GM19035 (cell line): ENCODE results near the gene RNLS.

ENCODE experiments used
- ATAC-seq: cut with Tn5 transposase; IDR thresholded peaks from one replicate; pipeline ENCODE4 v1.9.1; 2021; ENCODE audit not compliant: unreplicated experiment

The RNLS gene

DNA sequence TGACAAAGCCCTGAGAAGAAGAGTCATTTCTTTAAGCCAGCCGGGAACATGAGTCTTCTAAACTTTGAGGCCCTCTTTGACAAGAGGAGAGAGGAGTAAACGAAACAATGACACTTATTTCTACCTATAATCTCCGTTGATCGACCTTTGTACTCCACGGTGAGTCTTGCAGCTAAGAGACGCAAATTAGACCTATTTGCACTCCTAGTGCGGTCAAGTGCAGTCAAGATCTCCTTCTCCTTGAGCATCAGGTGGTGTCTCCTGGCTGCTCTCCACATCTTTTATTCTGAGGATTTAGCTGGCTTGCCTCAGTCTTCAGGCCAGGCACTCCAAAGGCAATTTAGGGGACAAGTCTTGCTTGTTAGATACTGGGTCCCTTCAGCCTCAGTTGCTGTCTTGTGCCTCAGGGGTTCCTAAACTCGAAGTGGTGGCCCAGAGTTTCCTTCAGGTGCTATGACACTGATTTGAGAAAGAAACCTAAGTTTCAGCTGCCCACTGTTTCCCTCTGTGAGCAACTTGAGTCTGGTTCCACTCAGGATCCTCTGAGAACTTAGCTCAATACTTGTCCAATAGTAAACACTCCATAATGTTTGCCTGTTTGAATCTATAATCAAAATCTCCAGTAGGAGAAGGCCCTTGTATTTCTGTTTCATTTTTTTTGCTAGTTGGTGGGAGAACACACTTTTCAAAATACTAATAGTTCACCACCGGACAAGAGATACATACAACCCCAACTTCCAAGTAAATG, 312.9 kb downstream of the RNLS start:
- no peak for ATAC-seq

DNA sequence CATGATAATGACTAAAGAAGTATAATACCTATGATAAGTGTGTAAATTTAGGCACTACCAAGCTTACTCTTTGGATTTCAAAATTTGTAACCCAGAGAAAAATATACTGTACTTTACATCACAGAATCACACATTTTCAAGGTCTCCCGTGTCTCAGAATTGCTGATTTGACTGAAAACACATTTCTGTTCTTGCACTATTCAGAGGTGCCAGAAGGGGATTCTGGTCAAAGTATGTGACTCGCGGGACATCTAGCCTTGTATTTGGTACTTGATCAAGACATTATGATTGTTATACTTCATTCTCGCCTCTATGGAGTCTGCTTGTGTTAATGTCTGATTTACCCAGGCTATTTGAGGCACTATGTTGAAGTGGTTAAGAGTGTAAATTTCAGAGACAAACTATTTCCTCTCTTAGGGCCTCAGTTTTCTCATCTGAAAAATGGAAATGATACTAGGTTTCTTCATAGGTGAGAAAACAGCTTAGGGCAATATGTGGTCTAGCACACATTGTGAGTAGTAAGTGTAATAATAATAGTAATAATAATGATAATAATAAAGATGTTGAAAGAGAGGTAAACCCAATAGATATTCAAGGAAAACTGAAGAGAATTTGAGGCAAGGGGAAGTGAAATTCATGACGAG, 320.4 kb downstream of the RNLS start:
- no peak for ATAC-seq

DNA sequence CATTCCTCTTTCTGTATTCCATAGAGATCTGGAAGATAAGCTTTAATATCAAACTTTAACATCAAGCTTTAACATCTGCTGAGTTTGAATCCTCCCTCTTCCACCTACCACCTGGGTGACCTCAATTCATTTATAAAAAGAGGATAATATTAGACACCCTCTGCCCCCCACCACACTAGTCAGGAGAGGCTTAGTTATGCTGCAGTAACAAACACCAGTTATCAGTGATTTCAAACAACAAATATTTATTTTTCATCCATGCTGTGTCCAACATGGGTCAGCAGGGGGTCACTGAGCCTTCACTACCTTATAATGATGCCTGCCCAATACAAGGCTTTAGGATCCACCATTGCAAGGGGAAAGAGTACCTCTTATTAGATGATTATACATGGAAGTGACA, 322.0 kb downstream of the RNLS start:
- ATAC-seq: no peak

DNA sequence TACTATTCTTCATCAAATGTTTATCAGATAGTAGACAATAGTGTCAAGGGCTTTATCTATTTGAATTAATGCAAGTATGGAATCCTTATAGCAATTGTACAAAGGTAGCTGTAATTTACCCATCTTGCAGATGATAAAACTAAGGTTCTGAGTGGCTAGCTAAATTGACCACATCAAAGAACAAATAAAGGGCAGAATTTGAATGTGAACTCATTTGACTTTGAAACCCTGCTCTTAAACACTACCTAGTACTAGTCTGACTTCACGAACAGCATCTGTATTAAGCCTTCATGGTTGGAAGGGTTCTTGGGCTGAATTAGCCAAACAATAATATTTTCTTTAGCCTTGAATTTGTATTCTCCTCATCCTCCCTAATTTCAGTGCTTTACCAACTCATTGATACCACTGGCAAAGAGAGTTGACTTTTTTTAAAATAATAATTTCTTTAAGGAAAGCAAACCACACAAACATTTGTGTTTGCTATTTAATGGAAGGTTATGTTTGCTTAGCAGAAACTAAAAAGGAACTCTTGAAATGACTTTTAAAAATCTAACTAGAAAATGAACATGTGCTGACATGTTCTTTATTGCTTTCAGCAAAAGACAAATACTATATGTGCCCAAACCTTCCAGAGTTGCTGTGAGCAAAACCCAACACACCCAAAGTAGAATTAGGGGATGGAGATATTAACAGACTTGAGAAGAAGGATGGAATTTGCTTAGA, 322.6 kb downstream of the RNLS start:
- ATAC-seq: no peak

DNA sequence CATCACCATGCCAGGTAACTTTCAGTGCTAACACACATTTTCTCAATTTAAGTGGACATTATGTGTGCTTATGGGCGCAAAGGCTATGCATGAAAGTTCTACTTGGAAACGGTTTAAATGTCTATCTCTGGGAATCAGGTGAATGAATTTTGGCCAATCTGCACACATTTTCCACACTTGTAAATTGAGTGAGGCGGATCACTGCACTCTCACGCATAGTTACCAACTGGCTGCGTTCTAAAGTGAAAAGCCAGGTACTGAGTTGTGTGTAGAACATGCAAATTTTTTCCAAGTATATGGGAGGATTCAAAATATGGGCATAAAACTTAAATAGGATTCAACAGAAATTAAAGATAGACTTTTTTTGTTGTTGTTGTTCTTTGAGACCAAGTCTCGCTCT, 323.7 kb downstream of the RNLS start:
- no peak for ATAC-seq

DNA sequence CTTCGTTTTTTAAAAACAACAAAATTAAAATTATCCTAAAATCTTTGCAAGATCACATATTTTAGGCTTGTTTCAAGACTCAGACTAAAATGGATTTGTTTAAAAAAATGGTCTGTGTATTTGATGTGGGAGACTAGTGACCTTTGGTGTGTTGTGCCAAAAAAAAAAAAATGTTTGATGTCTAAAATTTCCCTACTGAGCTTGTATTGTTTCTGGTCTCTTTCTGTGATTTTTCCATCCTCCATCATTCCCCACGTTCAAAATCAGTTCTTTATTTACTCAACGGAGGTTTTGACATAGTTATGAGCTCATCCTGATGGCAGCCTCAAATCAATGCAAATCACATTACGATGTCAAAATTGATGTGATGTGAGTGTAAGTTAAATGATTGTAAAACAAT, 326.2 kb downstream of the RNLS start:
- no peak for ATAC-seq

DNA sequence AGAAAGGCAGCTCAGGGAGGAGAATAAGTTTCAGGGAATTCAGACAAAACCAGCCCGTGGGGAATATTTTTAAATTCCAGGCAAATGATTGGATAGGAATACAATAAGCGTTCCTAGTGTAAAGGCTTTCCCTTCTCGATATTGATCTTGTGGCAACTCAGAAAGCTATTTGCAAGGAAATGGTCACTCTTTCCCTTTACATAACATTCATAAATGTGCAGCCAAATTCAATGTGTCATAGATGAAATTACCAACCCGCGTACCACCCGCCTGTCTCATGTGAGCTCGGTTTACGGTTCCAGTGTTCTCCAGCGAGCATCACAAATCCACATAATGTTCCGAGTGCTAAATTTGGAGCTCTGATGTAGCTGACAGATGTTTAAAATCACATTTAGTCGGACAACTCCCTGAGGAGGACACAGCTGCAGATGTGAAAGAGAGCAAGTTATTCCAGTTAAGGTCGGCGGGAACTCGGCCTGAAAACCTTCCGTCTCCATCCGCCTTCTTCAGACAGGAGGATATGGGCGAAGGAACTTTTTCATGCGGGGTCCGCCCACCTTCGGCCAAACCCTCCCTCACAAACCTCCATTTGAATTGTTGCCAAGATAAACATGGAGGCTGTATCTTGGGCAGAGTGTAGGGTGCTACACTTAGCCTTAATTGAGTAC, 327.0 kb downstream of the RNLS start:
- ATAC-seq: no peak

DNA sequence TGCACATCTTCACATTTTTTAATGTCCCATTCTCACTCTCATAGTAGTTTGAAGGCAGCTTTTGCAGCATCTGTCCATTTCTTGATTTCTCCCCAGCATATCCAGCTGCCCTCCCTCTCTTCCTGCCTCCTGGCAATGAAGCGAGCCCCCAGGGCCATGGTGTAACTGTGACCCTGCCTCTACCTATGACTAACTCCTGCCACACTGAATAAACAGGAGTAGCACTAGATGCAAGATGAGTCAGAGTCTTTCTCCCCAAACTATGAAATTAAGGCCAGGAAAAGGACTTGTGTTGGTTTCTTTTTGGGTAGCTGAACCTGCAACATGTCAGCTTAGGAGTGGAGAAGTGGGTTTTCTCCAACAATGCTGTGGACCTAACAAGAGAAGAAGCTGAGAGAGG, 329.0 kb downstream of the RNLS start:
- no peak for ATAC-seq

DNA sequence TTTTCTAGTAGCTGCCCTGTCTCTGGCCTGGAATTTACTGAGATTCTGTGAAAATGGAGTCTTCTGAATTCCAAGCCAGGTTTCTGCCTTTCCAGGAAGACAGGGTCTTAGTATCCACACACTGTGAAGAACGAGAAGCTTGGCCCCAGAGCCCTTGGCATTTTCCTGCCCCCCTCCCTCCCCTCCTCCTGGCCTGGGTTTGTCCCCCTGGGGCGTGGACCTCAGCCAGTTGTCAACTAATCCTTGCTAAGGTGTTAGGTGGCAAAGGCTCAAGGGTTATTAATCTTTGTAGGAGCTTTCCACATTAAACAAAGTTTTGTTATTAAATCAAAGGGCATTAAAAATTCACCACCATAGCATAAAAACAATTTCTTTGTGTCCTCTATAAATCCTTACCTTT, 329.5 kb downstream of the RNLS start:
- ATAC-seq: no peak

DNA sequence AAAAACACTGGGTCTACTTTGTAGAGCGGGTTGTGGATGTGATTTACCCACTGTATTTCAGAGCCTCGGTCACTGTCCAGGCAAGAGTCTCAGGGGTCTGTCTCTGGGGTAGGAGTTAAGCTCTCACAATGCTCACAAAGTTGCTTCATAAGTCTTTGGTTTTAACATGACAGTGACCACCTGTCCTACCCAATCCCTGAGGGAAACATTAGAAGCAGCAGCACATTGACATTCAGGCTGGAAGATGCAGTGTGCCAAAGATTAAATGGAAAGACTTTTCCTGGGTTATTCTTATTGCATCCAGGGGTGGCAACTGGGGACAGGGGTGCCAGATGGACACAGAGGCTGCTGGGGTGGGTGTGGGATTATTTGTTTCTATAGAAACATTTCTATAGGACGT, 330.0 kb downstream of the RNLS start:
- ATAC-seq: no peak

DNA sequence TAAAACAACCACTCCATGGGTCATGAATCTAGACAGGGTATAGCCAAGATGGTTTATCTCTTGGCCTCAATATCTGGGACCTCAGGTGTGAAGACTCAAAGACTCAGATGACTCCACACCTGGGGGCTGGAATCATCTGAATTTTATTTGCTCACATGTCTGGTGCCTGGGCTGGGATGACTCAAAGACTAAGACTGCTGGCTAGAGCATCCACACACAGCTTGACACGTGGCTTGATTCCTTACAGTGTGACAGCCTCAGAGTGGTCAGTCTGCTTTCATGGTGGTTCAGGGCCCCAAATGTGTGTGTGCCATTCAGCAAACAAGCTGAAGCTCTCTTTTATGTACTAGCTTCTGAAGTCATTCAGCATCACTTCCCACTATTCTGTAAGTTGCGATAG, 333.7 kb downstream of the RNLS start:
- no peak for ATAC-seq

DNA sequence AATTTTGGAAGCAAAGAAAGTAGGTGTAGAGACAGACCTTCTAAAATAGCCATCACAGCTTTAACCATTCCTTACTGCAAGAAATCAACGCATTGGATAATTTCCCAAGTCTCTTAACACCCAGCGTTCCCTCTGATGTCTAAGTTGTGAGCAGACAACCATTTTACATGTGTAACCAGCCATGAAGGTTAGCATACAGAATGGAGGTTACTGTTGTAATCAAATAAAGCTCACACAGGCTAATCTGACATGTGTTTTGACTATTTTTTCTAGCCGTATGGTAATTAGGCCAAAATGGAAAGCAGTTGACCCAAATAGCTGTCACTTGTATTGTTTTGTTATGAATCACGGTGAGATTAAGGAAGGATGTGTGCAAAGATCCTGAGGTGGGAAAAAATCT, 336.4 kb downstream of the RNLS start:
- no peak for ATAC-seq

DNA sequence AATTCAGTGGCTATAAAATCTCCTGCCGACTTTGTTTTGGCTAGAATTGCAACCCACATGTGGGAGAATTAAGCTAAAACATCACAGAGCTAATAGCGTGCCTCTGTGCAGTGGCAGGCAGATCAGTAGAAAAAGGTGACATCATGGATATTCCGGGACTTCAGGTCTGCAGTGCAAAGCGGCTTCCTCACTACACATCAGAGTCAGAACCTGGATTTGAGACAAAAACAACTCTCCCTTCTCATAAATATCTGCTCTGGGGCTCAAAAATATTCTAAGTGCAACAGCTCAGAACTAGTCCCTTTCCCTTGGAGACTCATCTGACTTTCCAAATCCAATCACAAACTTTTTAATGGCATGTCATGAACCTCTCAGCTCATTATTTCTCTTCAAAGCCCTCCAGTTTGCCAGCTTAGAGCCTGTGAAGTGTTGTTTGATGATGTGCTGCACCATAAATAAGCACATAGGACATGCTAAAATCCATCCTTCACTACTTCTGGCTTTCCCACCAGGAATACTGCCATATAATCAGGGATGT, 337.1 kb downstream of the RNLS start:
- ATAC-seq: no peak

DNA sequence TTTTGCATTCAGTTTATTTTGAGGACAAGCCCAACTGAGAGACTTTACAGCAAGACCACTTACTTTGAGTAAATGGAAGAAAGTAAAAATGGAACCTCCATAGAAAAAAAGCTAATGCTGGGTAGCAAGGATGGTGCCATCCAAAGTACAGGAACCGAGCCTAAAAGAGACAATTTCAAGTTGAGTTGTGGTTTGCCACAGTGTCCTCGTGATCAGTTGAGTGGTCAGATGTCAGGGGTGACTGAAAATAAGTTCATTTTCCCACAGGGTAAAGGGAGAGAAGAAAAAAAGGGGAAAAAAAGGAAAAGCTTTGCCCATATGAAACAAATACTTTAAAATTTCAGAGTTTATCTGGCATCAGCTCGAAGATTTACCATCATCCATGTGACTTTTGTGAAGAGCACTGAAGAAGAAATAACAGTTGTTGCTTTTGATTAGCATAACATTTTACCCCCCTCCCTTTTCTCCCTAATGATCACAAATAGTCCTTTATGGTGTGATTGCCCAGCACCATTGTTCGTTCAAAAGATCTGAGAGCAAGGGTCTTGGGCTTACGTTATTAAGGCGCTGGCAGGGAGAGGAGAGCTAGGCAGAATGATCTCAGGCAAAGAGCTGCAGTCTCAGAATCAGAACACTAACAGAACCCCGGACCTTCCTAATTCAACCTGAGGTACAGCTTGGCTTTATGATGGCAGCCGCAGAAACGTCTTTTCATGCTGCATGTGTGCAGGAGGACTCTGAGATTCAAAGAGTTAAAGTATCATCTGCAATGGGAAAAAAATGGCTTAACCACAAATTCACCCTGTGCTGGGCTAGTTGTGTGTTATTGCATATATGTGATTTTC, 338.1 kb downstream of the RNLS start:
- ATAC-seq: no peak

DNA sequence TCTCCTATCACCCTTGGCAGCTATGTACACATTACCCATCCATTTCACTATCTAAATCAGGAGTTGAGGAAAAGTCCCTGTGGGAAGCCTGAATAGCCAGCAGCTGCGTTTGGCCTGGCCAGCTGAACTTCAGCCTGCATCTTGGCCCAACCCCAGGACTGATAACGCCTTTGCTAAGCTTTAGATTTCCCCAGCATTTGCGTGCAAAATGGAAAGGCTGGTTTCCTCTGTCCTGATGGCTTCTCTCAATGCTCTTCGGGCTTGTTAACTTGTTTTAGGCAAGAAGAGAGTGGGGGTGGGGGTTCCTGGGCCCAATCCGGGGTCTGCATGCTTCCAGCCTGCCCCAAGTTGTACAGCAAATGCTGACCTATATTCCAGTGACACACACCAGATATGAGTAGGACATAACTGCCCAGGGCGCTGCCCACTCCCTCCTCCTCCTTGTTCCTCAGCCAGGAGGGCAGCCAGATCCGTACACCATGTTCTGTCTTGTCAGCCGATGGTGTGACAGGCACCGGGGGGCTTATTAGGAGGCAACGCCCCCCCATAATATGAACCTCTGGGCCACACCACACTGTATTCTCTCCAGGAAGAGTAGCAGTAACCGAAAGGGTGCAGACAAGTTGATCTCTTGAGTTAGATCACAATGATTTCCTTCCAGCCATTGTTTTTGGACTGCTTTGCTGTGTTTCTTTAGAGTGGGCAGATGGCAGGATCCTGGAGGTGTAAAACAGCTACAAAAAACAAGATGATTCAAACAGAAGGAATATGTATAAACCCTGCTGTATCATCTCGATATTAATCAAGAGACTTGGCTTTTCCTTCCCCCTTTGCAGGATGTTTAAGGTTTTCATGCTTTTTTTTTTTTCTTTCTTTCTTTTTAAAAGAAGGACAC, 339.0 kb downstream of the RNLS start:
- ATAC-seq: no peak

DNA sequence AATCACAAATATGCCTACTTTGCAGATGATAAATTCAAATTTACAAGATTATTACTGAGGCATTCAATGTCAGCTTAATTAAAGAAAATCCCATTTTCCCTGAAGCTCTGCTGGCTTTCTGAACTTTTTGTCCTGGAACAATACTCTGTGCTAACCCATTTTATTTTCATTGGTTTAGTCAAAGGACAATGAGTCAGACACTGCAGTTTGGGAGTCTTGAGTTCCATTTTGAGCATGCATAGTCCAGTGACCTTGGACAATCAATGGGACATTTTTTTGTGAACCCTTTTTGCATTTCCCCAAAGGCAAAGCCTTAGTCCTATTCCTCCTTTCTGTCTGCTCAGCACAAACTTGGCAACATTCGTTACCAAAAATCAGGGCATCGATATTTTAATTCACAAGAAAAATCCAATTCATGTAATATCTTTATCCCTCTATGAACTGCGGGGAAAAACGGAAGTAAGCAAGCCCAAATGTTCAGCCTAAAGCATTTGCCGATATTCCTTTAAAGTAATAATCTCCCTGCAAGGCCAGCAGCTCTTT, 339.8 kb downstream of the RNLS start:
- no peak for ATAC-seq

DNA sequence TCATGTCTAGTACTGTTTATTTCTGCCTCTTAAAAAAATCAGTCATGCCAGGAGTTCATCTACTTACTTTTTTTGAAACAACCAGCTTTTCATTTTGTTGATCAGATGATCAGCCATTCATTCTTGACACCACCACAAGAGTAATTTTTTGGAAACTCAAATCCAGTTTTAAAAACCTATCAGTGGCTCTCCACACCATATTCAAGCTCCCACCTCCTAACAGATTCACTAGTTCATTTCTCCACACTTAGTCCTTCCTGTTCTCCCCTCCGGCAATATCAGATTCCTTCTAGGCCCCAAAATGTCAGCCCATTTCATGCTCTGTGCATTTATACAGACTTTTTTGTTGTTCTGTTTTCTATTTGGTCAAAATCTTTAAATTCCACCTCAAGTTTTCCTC, 341.6 kb downstream of the RNLS start:
- no peak for ATAC-seq

DNA sequence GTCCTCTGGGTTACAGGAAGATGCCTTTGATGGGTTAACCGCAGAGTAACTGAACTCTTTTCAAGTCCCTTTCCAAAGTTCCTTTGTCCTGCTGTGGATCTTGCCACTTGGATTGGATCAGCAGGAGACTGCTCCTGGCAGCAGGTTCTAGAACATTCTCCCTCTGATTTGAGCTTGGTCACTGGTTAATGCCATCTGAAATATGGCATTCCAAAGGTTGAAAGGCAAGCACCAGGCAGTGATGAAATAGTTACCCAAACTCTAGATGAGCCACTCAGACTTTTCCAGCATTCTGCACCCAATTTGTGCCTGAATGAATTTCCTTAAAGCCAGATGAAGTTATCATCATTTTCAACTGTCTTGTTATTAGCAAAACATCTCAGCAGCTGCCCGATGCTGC, 343.9 kb downstream of the RNLS start:
- no peak for ATAC-seq

DNA sequence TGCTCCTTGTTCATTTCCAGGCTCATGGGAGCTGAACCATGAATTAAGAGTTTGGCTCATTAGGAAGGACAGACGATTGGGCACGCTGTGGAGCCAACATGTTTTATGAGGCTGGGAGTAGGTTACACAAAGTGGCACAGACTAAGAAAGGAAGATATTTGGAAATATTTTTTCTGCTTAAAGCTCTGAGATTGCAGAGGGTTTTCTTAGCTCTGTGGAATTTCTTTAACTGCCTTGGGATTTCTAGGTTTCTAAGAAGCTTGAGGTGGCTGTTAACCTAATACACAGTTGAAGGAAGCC, 344.6 kb downstream of the RNLS start:
- no peak for ATAC-seq
